OCI-M1 (cell line): ENCODE measurements around the gene CD3D.
A peak's percentile ranks its signal among the peaks of the same experiment; 100 is the strongest.

Source experiments
- DNase-seq: peaks from one replicate; lab custom pipeline; 2025; lab: John Stamatoyannopoulos, UW

The CD3D gene

DNA sequence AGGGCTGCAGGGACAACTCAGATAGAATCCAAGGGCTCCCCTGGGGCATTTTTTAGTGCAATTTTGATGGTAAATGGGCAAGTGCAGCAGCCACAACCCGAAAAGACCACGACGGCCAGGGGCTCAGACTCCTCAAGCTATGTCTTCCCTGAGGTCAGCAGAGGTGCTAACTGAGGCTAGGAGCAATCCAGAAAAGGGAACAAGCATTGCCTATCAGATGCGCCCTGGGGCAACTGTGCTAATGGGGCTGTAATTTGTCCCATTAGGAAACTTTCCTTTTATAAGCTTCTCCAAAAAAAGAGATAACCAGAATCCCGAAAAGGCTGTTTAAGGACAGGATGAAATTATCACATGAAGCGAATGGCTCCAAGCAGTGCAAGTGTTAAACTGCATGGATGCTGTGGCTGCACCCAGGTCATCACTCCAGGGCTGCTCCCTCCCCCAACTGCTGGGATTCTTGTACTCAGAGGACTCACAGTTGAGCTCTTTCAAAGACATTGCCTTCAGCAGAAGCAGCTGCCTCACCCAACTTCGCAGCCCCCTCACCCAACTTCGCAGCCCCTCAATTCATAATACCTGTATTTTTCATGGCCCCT lies 40.8 kb downstream of the CD3D start:
- peak; percentile 41 for DNase-seq

- DNase-seq, result peak; percentile 74
Measured at GRCh38 chr11:118295815-118296454, 46.6 kb downstream of the CD3D start.

- DNase-seq, result no peak
Measured at GRCh38 chr11:118295199-118295598, 47.3 kb downstream of the CD3D start.

DNA sequence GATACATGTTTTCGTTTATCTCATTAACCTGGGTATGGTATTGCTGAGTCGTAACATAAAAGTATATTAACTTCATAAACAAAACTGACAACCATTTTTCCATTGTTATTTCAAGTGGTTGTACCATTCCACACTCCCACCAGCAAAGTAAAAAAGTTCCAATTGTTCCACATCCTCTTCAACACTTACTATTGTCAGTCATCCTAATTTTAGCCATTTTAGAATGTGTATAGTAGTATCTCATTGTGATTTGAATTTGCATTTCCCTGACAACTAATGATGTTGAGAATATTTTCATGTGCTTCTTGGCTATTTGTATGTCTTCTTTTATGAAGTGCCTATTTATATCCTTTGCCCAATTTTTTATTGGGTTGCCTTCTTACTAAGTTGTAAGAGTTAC lies 48.5 kb downstream of the CD3D start:
- no peak for DNase-seq

DNA sequence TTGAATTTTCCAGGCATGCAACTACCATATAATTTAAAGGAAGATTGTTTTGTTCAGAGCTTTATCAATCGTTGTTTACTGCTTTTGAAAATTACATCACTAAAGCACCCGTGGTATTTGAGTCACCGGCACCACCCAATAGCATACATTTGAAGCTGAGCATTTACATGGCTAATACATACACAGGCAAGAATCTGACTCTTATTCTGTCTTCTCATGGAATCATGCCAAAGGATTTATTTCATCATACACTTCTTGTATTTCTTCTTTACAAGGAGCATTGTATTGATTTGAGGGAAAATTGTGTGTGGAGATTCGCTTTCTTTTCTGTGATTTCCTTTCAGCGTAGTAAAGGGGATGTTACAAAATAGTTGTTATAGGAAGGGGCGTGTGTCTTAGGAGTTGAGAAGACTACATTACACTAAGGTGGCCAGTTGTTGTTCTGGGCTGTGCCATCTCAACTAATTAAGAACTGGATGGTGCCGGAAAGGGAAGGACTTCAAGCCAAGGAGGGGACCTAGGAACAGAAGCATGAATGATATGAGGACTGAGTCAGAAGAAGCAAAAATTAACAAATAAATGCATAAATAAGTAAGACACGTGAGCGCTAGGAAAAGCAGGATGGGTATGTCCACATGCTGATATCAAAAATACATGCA lies 50.9 kb downstream of the CD3D start:
- peak; percentile 30 for DNase-seq

DNA sequence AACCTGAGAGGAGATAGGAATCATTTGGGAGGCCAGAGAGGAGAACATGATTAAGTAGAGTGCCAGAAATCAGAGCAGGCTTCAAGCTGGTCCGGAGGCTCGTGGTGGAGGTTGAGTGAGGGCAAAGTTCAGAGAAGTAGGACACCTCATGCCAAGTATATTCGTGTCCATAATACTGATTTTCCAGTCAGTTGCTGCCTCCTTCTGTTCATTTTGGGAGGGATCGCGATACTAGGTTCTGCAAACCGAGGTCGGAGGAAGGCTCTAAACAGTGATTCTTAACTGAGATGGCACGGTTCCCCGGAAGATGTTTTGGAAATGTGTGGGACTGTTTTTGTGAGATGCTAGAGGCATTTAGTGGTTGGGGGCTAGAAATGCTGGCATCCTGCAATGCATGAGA lies 51.6 kb downstream of the CD3D start:
- peak; percentile 89 for DNase-seq

GRCh38 chr11:118289401-118289800 lies 53.1 kb downstream of the CD3D start:
- DNase-seq, result no peak
